ENCODE results near the gene CFAP46. TPM values are rescaled to one million over a fixed set of nuclear protein-coding genes. Genes with fewer than 3 reads are reported as not detected.

Gene CFAP46
- total and polyA plus RNA-seq, 2 experiments from 2014 or later, result 3.1 to 5.4 TPM

- no peaks in the 10 kb centered on the region for H3K4me1 ChIP-seq (ENCODE audit: insufficient read depth)
- Mint-ChIP-seq H3K27ac (no peak overlapping the region), H3K36me3 (ENCODE audit: low read depth) (no peaks in the 10 kb centered on the region), H3K27me3 (ENCODE audit: insufficient read depth, low read depth, poor library complexity) (peaks cover 45% of the 10 kb centered on the region), H3K4me3 (no peak overlapping the region), H3K4me1 (no peaks in the 10 kb centered on the region), H3K9me3 (no peaks in the 10 kb centered on the region)
- H3K27me3 ChIP-seq (ENCODE audit: insufficient read depth), result peaks cover 47% of the 10 kb centered on the region
- no peaks in the 10 kb centered on the region for H3F3A ChIP-seq (replicated peaks; ENCODE audit: low read depth)
- no peaks in the 10 kb centered on the region for H3K79me2 ChIP-seq (replicated peaks; ENCODE audit: insufficient read depth)
- no peaks in the 10 kb centered on the region for H3K9me2 ChIP-seq (ENCODE audit: insufficient read depth)
- ATAC-seq, result no peak
- no peaks in the 10 kb centered on the region for H3K36me3 ChIP-seq (ENCODE audit: insufficient read depth)
- TF ChIP-seq ZNF462 (CRISPR knock-in tag; IDR thresholded peaks at IDR 0.05) (no peak), CTCF (conservative IDR thresholded peaks at IDR 0.05; ENCODE audit: low read depth in 2 of 2) (no peak), STAT1 (IDR thresholded peaks at IDR 0.05; ENCODE audit: unreplicated experiment) (no peak), JUNB (IDR thresholded peaks at IDR 0.05; ENCODE audit: unreplicated experiment) (no peak), ETS1 (IDR thresholded peaks at IDR 0.05) (no peak), POLR2AphosphoS5 (IDR thresholded peaks at IDR 0.05; ENCODE audit: low read depth) (no peak), REST (IDR thresholded peaks at IDR 0.05; ENCODE audit: unreplicated experiment) (no peak), EZH2phosphoT487 (IDR thresholded peaks at IDR 0.05; ENCODE audit: unreplicated experiment) (no peak)
- H3K4me3 ChIP-seq, result no peak overlapping the region
- DNase-seq (ENCODE audit: low spot score), result no peak
- no peak overlapping the region for H3K4me2 ChIP-seq
- no peak overlapping the region for H3K27ac ChIP-seq (ENCODE audit: low read depth)
- no peak overlapping the region for H2AFZ ChIP-seq
- no peaks in the 10 kb centered on the region for H4K20me1 ChIP-seq (replicated peaks; ENCODE audit: insufficient read depth)
Observed at GRCh38 chr10:132790470-132790869, 151.9 kb downstream of the CFAP46 start.
